NOMO-1 (cell line): ENCODE results near the gene RHBDF1.

Source experiments
- DNase-seq, 2 experiments: peaks; one replicate each; lab custom pipeline; 2025; ENCODE audit not compliant: unreplicated experiment in 2 of 2; lab: John Stamatoyannopoulos, UW

Gene RHBDF1

DNA sequence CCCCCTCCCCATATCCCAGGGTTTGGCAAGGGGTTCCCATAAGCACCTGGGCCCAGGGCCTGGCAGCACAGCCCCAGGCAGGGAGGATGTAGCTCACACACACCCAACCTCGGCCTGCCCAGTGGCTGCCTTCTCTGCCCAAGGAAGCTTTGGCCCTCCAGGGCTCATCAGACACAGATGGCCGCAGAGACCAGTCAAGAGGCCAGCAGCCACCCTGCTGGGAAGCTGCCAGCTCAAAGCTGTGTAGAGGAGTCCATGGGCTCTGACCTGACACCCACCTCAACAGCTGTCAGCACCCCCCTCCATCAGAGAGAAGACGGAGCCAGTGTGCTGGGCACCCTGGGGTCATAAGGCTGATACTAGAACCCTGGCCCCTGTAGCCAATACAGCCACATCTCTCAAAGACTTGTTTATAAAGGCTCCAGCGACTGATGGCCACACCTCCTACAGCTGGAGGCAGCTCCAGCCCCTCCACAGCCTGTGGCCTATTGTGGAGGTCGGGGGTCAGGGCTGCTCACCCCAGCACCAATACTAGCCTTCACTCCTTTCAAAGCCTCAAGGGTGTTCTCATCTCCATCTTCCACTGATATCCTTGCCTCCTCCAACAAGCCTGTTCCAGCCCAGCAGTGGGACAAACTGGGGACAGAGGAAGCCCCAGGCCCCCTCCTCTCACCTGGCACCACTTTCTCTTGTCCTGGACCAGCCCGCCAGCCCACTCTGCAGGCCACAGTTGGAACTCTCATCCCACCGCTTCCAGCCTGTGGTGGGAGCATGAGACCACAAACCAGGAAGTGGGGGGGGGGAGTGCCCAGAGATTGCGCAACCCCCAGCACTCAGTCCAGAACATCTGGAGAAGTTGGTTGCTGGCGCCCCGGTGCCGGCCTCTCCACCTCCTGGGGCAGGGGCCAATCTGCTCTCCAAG is 3.4 kb upstream of the RHBDF1 start:
- DNase-seq = peak; percentile 65 to 70

GRCh38 chr16:74747-75334 is 2.4 kb upstream of the RHBDF1 start:
- no peak for DNase-seq

GRCh38 chr16:74051-74746 is 1.8 kb upstream of the RHBDF1 start:
- no peak for DNase-seq

GRCh38 chr16:71540-72401 is 660 bp downstream of the RHBDF1 start:
- DNase-seq = no peak

GRCh38 chr16:71210-71539 is 1.3 kb downstream of the RHBDF1 start:
- no peak for DNase-seq

- no peak for DNase-seq
Observed at GRCh38 chr16:69181-69580, 3.2 kb downstream of the RHBDF1 start.

DNA sequence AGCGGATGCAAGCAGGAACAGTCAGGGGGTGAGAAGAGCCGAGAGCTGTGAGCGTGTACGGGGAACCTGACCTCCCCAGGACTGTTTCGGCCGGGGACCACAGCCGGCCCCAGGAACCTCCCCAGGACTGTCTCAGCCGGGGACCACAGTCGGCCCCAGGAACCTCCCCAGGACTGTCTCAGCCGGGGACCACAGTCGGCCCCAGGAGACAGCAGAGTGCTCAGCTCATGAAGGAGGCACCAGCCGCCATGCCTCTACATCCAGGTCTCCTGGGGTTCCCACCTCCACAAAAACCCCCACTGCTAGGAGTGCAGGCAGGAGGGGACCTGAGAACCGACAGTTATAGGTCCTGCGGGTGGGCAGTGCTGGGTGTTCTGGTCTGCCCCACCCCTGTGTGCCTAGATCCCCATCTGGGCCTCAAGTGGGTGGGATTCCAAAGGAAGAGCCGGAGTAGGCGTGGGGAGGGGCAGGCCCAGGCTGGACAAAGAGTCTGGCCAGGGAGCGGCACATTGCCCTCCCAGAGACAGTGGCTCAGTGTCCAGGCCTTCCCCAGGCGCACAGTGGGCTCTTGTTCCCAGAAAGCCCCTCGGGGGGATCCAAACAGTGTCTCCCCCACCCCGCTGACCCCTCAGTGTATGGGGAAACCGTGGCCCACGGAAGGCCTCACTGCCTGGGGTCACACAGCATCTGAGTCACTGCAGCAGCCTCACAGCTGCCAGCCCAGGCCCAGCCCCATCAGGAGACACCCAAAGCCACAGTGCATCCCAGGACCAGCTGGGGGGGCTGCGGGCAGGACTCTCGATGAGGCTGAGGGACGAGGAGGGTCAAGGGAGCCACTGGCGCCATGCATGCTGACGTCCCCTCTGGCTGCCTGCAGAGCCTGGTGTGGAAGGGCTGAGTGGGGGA is 4.3 kb downstream of the RHBDF1 start:
- DNase-seq = no peak

DNA sequence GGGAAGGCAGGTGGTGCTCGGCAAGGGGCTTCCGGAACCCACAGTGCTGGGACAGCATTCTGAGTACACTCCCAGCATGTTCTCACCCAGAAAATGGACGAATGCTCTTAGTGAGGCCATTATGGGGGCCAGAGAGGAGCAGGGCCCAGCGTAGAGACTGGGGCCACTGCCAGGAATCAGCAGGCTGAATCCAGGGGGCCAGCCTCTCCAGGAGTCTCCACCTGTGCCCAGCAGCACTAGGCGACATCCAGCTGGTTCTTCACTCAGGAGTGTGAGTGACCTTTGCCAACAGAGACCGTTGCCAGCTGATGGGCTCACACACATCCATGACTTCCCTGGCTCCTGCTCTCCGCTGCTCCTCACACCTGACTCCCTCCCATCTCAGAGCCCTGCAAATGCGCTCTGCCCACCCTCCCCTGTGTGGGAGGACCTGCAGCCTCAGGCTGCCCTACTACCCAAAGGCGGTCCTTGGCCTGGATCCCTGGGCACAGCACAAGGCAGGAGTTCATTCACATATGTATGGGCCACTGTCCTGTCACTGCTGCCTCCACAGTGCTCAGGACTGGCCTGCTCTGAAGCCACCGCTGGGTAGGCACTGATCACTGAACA is 5.1 kb downstream of the RHBDF1 start:
- DNase-seq = no peak

- DNase-seq = no peak
Observed at GRCh38 chr16:66309-67182, 5.9 kb downstream of the RHBDF1 start.

- DNase-seq = peak; percentile 75 to 83
Observed at GRCh38 chr16:65745-66144, 6.7 kb downstream of the RHBDF1 start.

- no peak for DNase-seq
Observed at GRCh38 chr16:64914-65255, 7.5 kb downstream of the RHBDF1 start.

- no peak for DNase-seq
Observed at GRCh38 chr16:63998-64913, 8.2 kb downstream of the RHBDF1 start.

DNA sequence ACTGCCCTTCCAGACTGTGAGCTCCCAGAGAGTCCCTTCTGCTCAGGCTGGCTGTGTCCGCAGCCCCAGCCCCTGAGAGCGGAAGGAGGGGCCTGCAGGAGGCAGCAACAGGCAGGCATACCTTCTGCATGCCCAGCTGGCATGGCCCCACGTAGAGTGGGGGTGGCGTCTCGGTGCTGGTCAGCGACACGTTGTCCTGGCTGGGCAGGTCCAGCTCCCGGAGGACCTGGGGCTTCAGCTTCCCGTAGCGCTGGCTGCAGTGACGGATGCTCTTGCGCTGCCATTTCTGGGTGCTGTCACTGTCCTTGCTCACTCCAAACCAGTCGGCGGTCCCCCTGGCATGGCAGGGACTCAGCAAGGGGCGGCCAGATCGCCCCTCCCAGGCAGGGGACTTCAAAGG is 9.0 kb downstream of the RHBDF1 start:
- no peak for DNase-seq

DNA sequence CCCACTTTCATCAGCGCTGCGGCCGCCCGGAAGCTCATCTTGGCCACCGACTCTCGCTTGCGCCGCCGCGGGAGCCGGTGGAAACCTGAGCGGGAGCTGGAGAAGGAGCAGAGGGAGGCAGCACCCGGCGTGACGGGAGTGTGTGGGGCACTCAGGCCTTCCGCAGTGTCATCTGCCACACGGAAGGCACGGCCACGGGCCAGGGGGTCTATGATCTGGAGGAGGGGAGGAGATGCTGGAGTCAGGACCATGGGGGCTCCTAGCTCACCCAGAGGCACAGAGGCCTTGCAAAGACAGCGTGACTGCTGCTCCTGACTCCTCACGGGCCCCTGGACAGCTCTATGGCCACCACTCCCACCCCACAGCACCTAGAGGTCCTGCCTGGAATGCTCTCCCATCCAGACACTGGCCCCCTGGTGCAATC is 9.5 kb downstream of the RHBDF1 start:
- no peak for DNase-seq

GRCh38 chr16:62283-62967 is 10.0 kb downstream of the RHBDF1 start:
- DNase-seq = no peak

DNA sequence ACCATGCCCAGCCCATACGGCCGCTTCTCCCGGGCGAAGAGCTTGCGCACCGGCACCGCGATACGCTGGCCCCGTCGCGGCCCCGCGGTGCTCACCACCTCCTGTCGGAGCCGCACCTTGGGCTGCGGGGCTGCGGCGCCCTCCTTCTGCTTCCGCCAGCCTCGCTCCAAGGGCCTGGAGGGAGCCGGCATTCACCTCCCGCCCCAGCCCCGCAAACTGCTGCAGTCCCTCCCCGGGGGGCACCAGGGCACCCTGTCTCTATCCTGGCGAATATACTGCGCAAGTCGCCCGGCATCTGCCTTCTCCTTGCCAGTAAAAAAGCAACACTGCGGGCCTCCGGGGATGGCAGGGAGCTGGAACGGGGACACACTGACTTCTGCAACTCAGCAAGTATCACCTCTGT is 10.6 kb downstream of the RHBDF1 start:
- DNase-seq = no peak
